OCI-LY7 (cell line): ENCODE data around the gene IL9R. TPM values are rescaled to one million over a fixed set of nuclear protein-coding genes. Genes with fewer than 3 reads are reported as not detected.

Source experiments
- BruUV-seq: library from RNA; stranded (reverse); fragments of 400-500 nt; replicated peaks from 2 replicates; lab custom pipeline; 2021; lab: Mats Ljungman, UMichigan
- CTCF ChIA-PET: fragments of 300-600 bp; sonication (Branson Sonifier 250); formaldehyde crosslinking; loops from one replicate; lab custom pipeline; 2022; ENCODE audit warnings: antibody characterized with exemption; ENCODE audit not compliant: unreplicated experiment; lab: Charles Lee
- POLR2A ChIA-PET: fragments of 300-600 bp; sonication (Branson Sonifier 250); formaldehyde crosslinking; loops from one replicate; lab custom pipeline; 2022; ENCODE audit warnings: antibody characterized with exemption; lab: Charles Lee
- DNase-seq: peaks from one replicate; pipeline ENCODE4 v3.0.0-alpha.2; 2015; ENCODE audit warnings: low spot score
- H2AFZ ChIP-seq: fragments of 200-600 bp; sonication (generic), shearing (Covaris generic); 2 replicates; pipeline ENCODE4 v1.6.1; 2014; ENCODE audit warnings: mild to moderate bottlenecking, antibody characterized with exemption, low read length, moderate library complexity
- H3K27ac ChIP-seq: fragments of 200-600 bp; sonication (generic); 2 replicates; pipeline ENCODE4 v1.5.1; 2014; ENCODE audit warnings: mixed run types, low read depth, mild to moderate bottlenecking, moderate library complexity, low read length, inconsistent platforms; ENCODE audit not compliant: poor library complexity, severe bottlenecking
- H3K36me3 ChIP-seq: fragments of 200-600 bp; sonication (generic); 2 replicates; pipeline ENCODE4 v1.6.1; 2014; ENCODE audit warnings: mild to moderate bottlenecking, antibody characterized with exemption, low read length, moderate library complexity, mixed read lengths; ENCODE audit not compliant: insufficient read depth
- H3K4me1 ChIP-seq: fragments of 200-600 bp; sonication (generic); 2 replicates; pipeline ENCODE4 v1.5.1; 2014; ENCODE audit warnings: mild to moderate bottlenecking, low read length; ENCODE audit not compliant: insufficient read depth, poor library complexity, severe bottlenecking
- H3K4me2 ChIP-seq: fragments of 200-600 bp; sonication (generic); 2 replicates; pipeline ENCODE4 v1.6.1; 2014; ENCODE audit warnings: mild to moderate bottlenecking, low read length
- H3K4me3 ChIP-seq: fragments of 200-600 bp; sonication (generic); 2 replicates; pipeline ENCODE4 v1.5.1; 2014; ENCODE audit warnings: mild to moderate bottlenecking, low read depth, low read length; ENCODE audit not compliant: poor library complexity, severe bottlenecking
- H3K79me2 ChIP-seq: fragments of 200-600 bp; sonication (generic); 2 replicates; pipeline ENCODE4 v1.6.1; 2016; ENCODE audit warnings: low read depth, mild to moderate bottlenecking, low read length, moderate library complexity, mixed read lengths; ENCODE audit not compliant: insufficient read depth
- H3K9me2 ChIP-seq: fragments of 200-600 bp; sonication (generic); 2 replicates; pipeline ENCODE4 v1.6.1; 2016; ENCODE audit warnings: mild to moderate bottlenecking, low read length, mixed read lengths; ENCODE audit not compliant: insufficient read depth
- H3K9me3 ChIP-seq: fragments of 200-600 bp; sonication (generic); 2 replicates; pipeline ENCODE4 v1.6.1; 2014; ENCODE audit warnings: mild to moderate bottlenecking, mixed run types, low read length, mixed read lengths
- H4K20me1 ChIP-seq: fragments of 200-600 bp; sonication (generic); 2 replicates; pipeline ENCODE4 v1.6.1; 2014; ENCODE audit warnings: mild to moderate bottlenecking, antibody characterized with exemption, low read length, moderate library complexity, mixed read lengths; ENCODE audit not compliant: insufficient read depth
- EZH2phosphoT487 ChIP-seq: fragments of 200-600 bp; sonication (generic); IDR thresholded peaks from 2 replicates; pipeline ENCODE4 v1.6.1; 2018; ENCODE audit warnings: low read depth, borderline replicate concordance, mild to moderate bottlenecking, mixed run types, antibody characterized with exemption, low read length, moderate library complexity, mixed read lengths
- intact Hi-C: fragments of 100-400 bp; cut with micrococcal nuclease; formaldehyde crosslinking; loops from one replicate; pipeline ENCODE4 v1.10.0; 2022; ENCODE audit not compliant: unreplicated experiment
- total RNA-seq, 2 experiments: library from RNA; depleted of rRNA in 1 of 2; stranded (reverse); fragments of >200 nt in 1 of 2; shearing (Covaris generic) in 1 of 2; gene quantifications; 2 replicates each; pipeline ENCODE4 v1.2.3, GENCODE V29; 2014 to 2022
- TF ChIP-seq, protein P1 (sequence below): fragments of 200-600 bp; sonication (generic); conservative IDR thresholded peaks from 2 replicates; pipeline ENCODE4 v1.5.1; 2014; ENCODE audit warnings: mild to moderate bottlenecking, antibody characterized with exemption, low read length, moderate library complexity, mixed read lengths

IL9R gene
- total RNA-seq, 2 experiments from 2014 or later, result 1.5 to 5.1 TPM

DNA sequence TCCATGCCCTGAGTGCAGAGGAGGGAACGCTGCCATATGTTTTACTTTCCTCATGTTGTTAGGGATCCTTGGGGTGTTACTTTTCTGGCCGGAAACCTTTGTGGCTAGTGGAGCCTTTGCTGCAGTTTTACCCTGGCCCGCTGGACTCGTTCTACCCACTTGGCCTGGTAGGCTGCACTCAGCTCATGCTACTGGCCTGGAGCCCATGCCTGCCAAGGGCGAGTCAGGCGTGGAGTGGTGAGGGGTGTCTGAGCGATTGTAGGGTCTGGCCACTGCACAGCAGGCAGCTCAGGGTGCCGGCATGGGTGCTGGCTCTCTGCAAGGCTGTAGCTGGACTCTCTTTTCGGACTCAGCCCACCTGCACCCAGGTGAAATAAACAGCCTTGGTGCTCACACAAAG lies 41.4 kb upstream of the IL9R start:
- POLR2A ChIA-PET, result no interaction called here
- BruUV-seq, result no TSS peak
- Histone ChIP-seq H3K79me2 (no peaks in the 10 kb centered on the region), H2AFZ (no peak overlapping the region), H3K4me2 (no peak overlapping the region), H3K9me2 (no peaks in the 10 kb centered on the region), H3K4me3 (no peak overlapping the region), H3K36me3 (no peaks in the 10 kb centered on the region), H3K9me3 (no peaks in the 10 kb centered on the region), H4K20me1 (no peaks in the 10 kb centered on the region), H3K27ac (no peak overlapping the region), H3K4me1 (no peaks in the 10 kb centered on the region)
- DNase-seq, result no peak
- CTCF ChIA-PET, result no interaction called here
- TF ChIP-seq, protein P1, sequence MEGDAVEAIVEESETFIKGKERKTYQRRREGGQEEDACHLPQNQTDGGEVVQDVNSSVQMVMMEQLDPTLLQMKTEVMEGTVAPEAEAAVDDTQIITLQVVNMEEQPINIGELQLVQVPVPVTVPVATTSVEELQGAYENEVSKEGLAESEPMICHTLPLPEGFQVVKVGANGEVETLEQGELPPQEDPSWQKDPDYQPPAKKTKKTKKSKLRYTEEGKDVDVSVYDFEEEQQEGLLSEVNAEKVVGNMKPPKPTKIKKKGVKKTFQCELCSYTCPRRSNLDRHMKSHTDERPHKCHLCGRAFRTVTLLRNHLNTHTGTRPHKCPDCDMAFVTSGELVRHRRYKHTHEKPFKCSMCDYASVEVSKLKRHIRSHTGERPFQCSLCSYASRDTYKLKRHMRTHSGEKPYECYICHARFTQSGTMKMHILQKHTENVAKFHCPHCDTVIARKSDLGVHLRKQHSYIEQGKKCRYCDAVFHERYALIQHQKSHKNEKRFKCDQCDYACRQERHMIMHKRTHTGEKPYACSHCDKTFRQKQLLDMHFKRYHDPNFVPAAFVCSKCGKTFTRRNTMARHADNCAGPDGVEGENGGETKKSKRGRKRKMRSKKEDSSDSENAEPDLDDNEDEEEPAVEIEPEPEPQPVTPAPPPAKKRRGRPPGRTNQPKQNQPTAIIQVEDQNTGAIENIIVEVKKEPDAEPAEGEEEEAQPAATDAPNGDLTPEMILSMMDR, result no peak
- TF ChIP-seq EZH2phosphoT487, result no peak
- intact Hi-C loops, result no loop called here

DNA sequence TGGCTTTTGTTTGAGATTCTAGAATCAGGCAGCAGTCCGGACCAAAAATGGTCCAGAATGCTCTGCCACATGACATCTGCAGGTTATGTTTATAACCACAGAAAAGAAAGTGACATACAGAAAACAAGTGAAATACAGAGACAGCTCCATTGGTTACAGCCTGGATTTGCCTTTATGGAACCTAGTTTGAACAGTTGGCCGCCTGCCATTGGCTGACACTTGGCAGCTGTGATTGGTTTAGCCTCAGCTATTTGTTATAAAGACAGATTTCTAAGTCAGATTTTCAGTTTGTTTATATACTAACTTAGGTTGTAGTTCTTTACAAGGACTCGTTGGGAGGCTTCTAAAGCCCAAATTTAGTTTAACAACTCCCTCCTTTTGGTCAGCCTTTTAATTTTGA lies 40.8 kb upstream of the IL9R start:
- intact Hi-C loops, result no loop called here
- H4K20me1 ChIP-seq, result no peaks in the 10 kb centered on the region
- H3K9me3 ChIP-seq, result no peaks in the 10 kb centered on the region
- no peaks in the 10 kb centered on the region for H3K9me2 ChIP-seq
- no peaks in the 10 kb centered on the region for H3K4me1 ChIP-seq
- CTCF ChIA-PET, result no interaction called here
- no peak overlapping the region for H3K4me2 ChIP-seq
- no peak overlapping the region for H3K4me3 ChIP-seq
- no peaks in the 10 kb centered on the region for H3K36me3 ChIP-seq
- H3K27ac ChIP-seq, result no peak overlapping the region
- POLR2A ChIA-PET, result no interaction called here
- DNase-seq, result no peak
- no TSS peak for BruUV-seq
- no peak for TF ChIP-seq EZH2phosphoT487
- TF ChIP-seq, protein P1, result no peak
- no peak overlapping the region for H2AFZ ChIP-seq
- no peaks in the 10 kb centered on the region for H3K79me2 ChIP-seq

DNA sequence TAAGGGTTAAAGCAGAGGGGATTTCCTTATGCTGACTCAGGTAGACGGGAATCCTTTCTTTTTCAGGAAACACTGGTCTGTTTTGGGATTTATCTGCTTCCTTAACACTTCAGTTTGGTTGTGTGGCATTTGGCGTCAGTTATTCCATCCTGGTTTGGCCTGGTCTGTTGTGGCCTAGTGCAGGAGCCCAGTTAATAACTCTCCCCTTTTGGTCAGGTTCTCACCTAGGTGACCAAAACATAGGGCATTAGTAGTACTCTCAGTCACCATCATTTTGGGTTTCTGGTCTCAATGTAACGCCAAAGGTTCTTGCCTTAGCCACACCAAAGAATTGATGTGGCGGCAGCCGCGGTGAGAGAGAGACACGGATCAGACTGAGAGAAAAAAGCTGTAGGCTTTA lies 39.7 kb upstream of the IL9R start:
- no peaks in the 10 kb centered on the region for H3K9me3 ChIP-seq
- BruUV-seq, result no TSS peak
- H2AFZ ChIP-seq, result no peak overlapping the region
- H3K9me2 ChIP-seq, result no peaks in the 10 kb centered on the region
- no peak overlapping the region for H3K4me3 ChIP-seq
- intact Hi-C loops, result no loop called here
- H3K79me2 ChIP-seq, result no peaks in the 10 kb centered on the region
- TF ChIP-seq, protein P1, result no peak
- TF ChIP-seq EZH2phosphoT487, result no peak
- CTCF ChIA-PET, result no interaction called here
- H3K27ac ChIP-seq, result no peak overlapping the region
- no peaks in the 10 kb centered on the region for H3K4me1 ChIP-seq
- no peaks in the 10 kb centered on the region for H3K36me3 ChIP-seq
- H4K20me1 ChIP-seq, result no peaks in the 10 kb centered on the region
- no peak overlapping the region for H3K4me2 ChIP-seq
- no peak for DNase-seq
- POLR2A ChIA-PET, result no interaction called here
